A673 (cell line): ENCODE results near the gene MMEL1.

Experiments used
- CTCF ChIP-seq: fragments of 300-800, 200-600 bp; sonication (generic); conservative IDR thresholded peaks from 2 replicates; pipeline ENCODE4 v1.5.1; 2017; ENCODE audit warnings: low read depth, mild to moderate bottlenecking, antibody characterized with exemption, low read length, moderate library complexity, mixed read lengths
- EZH2 ChIP-seq: fragments of 200-600 bp; sonication (generic); IDR thresholded peaks from 2 replicates; pipeline ENCODE4 v1.6.1; 2017; ENCODE audit warnings: borderline replicate concordance, low read depth, mild to moderate bottlenecking, mixed read lengths, antibody characterized with exemption, low read length; ENCODE audit not compliant: poor library complexity, severe bottlenecking

GRCh38 chr1:2643414-2644077 is 10.7 kb upstream of the MMEL1 start:
- TF ChIP-seq CTCF (no peak), EZH2 (no peak)
